ENCODE data around the gene MED13L.

DNA sequence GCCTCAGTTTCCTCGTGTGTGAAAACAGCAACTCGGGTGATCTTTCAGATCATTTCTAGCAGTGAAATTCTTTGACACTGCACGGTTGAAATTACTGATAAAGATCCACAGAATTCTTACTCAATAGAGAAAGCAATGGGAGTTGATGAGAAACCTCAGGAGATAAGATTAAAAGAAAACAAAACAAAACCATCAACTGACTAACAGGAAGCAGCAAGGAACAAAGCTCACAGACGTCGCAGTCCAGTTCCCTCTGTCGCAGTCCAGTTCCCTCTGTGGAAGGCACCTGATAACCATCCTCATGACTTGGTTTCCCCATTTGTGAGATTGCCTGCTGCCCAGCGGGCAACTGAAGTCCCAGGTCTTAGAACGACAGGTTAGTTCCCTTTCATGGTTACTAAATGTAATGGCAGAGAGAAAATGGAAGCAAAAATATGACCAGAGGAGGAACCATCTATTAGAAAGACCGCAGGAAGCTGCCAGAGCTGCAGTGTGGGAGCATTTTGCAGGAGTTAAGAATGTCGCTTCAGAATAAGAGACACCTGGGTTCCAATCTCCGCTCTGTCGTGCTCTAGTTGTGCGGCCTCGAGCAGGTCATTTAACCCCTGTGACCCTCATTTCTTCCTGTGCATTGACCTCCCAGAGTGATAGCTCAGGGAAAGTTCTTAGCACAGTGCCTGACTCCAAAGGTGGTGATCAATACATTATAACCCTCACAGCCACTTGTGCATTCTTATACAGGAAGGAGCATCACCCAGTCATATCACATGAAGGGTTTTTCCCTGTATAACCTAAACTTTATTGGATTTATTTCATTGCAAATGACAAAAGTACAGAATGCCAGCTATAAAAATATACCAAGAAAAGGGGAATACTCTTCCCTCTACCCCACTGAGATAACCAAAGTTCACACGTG lies 5.1 kb upstream of the MED13L start:
- TF ChIP-seq, protein P1, sequence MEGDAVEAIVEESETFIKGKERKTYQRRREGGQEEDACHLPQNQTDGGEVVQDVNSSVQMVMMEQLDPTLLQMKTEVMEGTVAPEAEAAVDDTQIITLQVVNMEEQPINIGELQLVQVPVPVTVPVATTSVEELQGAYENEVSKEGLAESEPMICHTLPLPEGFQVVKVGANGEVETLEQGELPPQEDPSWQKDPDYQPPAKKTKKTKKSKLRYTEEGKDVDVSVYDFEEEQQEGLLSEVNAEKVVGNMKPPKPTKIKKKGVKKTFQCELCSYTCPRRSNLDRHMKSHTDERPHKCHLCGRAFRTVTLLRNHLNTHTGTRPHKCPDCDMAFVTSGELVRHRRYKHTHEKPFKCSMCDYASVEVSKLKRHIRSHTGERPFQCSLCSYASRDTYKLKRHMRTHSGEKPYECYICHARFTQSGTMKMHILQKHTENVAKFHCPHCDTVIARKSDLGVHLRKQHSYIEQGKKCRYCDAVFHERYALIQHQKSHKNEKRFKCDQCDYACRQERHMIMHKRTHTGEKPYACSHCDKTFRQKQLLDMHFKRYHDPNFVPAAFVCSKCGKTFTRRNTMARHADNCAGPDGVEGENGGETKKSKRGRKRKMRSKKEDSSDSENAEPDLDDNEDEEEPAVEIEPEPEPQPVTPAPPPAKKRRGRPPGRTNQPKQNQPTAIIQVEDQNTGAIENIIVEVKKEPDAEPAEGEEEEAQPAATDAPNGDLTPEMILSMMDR (conservative IDR thresholded peaks at IDR 0.05; ENCODE audit: low read length): no peak
- no peak for TF ChIP-seq EZH2phosphoT487 (IDR thresholded peaks at IDR 0.05; ENCODE audit: borderline replicate concordance, low read depth, low read length)

Measured in OCI-LY7 (cell line).